Measurements from ENCODE around the gene SYS1. TPM values are rescaled to one million over a fixed set of nuclear protein-coding genes. Genes with fewer than 3 reads are reported as not detected.

Gene SYS1
- total RNA-seq, 1 experiment from 2014 or later, result 20.5 TPM

GRCh38 chr20:45370571-45371160 is 7.7 kb downstream of the SYS1 start (continued):
- TF ChIP-seq RAD21 (IDR thresholded peaks at IDR 0.05; ENCODE audit: low read depth) (no peak), CEBPB (IDR thresholded peaks at IDR 0.05; ENCODE audit: low read depth) (no peak), FOSL1 (IDR thresholded peaks at IDR 0.05; ENCODE audit: low read depth) (no peak), TCF7L2 (IDR thresholded peaks at IDR 0.05; ENCODE audit: borderline replicate concordance, extremely low read depth, insufficient read depth, insufficient read length) (no peak)

GRCh38 chr20:45372241-45372640 is 9.3 kb downstream of the SYS1 start:
- Histone ChIP-seq H3K9ac (ENCODE audit: low read length) (no peak overlapping the region), H3K4me1 (ENCODE audit: control insufficient read depth in 1 of 2, insufficient read depth in 2 of 2, low read length in 2 of 2) (peaks cover 0 to 15% of the 10 kb centered on the region in 2 experiments; a peak in 2 of 4 replicates), H3K4me3 (replicated peaks in 1 of 2; ENCODE audit: low read depth in 1 of 2, low read length in 2 of 2) (no peak overlapping the region), H3K27me3 (ENCODE audit: insufficient read depth, low read length) (no peaks in the 10 kb centered on the region), H3K9me2 (ENCODE audit: insufficient read depth) (no peaks in the 10 kb centered on the region), H3K36me3 (ENCODE audit: control insufficient read depth in 1 of 2, insufficient read depth in 2 of 2, low read length in 2 of 2) (peaks cover 6 to 10% of the 10 kb centered on the region in 2 experiments; a peak in 1 of 4 replicates), H3K79me2 (ENCODE audit: insufficient read depth, low read length) (no peaks in the 10 kb centered on the region), H3K9me3 (ENCODE audit: control insufficient read depth in 1 of 2, insufficient read depth in 1 of 2, low read depth in 1 of 2, low read length in 2 of 2) (no peaks in the 10 kb centered on the region), H3K27ac (ENCODE audit: low read depth, low read length) (no peak overlapping the region), H4K20me1 (ENCODE audit: insufficient read depth) (no peaks in the 10 kb centered on the region), H2AFZ (ENCODE audit: low read depth, low read length, poor library complexity, severe bottlenecking) (no peak overlapping the region), H3K4me2 (ENCODE audit: low read length) (no peak overlapping the region)
- ChIA-PET POLR2A (interaction anchor here (2.2 kb wide), 1 partner anchor 8 kb away, joined by 9 read pairs; the partner anchor contains the start of gene SYS1), RAD21 (ENCODE audit: low non-redundant PET in 1 of 2, low total read pairs in 2 of 2, uncharacterized antibody in 2 of 2, unreplicated experiment in 2 of 2) (no interaction called here), CTCF (interaction anchor here (3.1 to 8.3 kb wide), 2 partner anchors 9 to 64 kb away, joined by 22 to 61 read pairs; partner anchors contain the start of gene SYS1)
- intact Hi-C loops (cut with micrococcal nuclease), result no loop called here
- DNase-seq (ENCODE audit: low read depth, low spot score) (no peak), ATAC-seq (no peak)
- BruUV-seq (replicated peaks), result no TSS peak
- no peak for TF ChIP-seq TCF7L2 (IDR thresholded peaks at IDR 0.05; ENCODE audit: borderline replicate concordance, extremely low read depth, insufficient read depth, insufficient read length)
- TF ChIP-seq EZH2phosphoT487 (IDR thresholded peaks at IDR 0.05; ENCODE audit: borderline replicate concordance), result no peak
- TF ChIP-seq REST (IDR thresholded peaks at IDR 0.05; ENCODE audit: low read depth), result no peak
